Endodermal cell (in vitro differentiated cells): ENCODE measurements around the gene COL5A1. TPM values are rescaled to one million over a fixed set of nuclear protein-coding genes. Genes with fewer than 3 reads are reported as not detected.

Experiments
- DNase-seq: peaks from one replicate; pipeline ENCODE4 v3.0.0-alpha.2; 2017
- H3K27ac ChIP-seq: 2 replicates; pipeline ENCODE4 v1.5.1; 2013; ENCODE audit warnings: mild to moderate bottlenecking, low read depth, low read length, moderate library complexity
- H3K27me3 ChIP-seq: 2 replicates; pipeline ENCODE4 v1.6.1; 2013; ENCODE audit warnings: mild to moderate bottlenecking, low read length, moderate library complexity; ENCODE audit not compliant: insufficient read depth, control insufficient read depth, poor library complexity, severe bottlenecking
- H3K36me3 ChIP-seq: 2 replicates; pipeline ENCODE4 v1.7.0; 2013; ENCODE audit warnings: mild to moderate bottlenecking, low read length, moderate library complexity; ENCODE audit not compliant: control insufficient read depth, insufficient read depth
- H3K4me1 ChIP-seq: one replicate; pipeline ENCODE4 v1.7.0; 2013; ENCODE audit warnings: low read length; ENCODE audit not compliant: control insufficient read depth, insufficient read depth
- H3K4me3 ChIP-seq: 2 replicates; pipeline ENCODE4 v1.5.1; 2013; ENCODE audit warnings: mild to moderate bottlenecking, low read length, moderate library complexity
- H3K9ac ChIP-seq: 2 replicates; pipeline ENCODE4 v1.6.1; 2013; ENCODE audit warnings: mild to moderate bottlenecking, low read length, moderate library complexity; ENCODE audit not compliant: poor library complexity, severe bottlenecking; ENCODE audit errors: extremely low read depth
- H3K9me3 ChIP-seq: 2 replicates; pipeline ENCODE4 v1.6.1; 2013; ENCODE audit warnings: mild to moderate bottlenecking, low read length, moderate library complexity; ENCODE audit not compliant: control insufficient read depth
- H3K27ac Mint-ChIP-seq: 2 replicates; pipeline ENCODE4 v1.8.0; 2020; ENCODE audit warnings: mixed read lengths
- H3K27me3 Mint-ChIP-seq: 2 replicates; pipeline ENCODE4 v1.8.0; 2021; ENCODE audit warnings: mild to moderate bottlenecking, mixed read lengths; ENCODE audit not compliant: insufficient read depth
- H3K36me3 Mint-ChIP-seq: 2 replicates; pipeline ENCODE4 v1.8.0; 2020; ENCODE audit warnings: low read depth, mixed read lengths
- H3K4me1 Mint-ChIP-seq: 2 replicates; pipeline ENCODE4 v1.8.0; 2020; ENCODE audit warnings: mixed read lengths
- H3K4me3 Mint-ChIP-seq: 2 replicates; pipeline ENCODE4 v1.8.0; 2020; ENCODE audit warnings: mild to moderate bottlenecking, moderate library complexity, mixed read lengths
- H3K9me3 Mint-ChIP-seq: 2 replicates; pipeline ENCODE4 v1.8.0; 2020; ENCODE audit warnings: mild to moderate bottlenecking, mixed read lengths
- WGBS, 2 experiments: methylation state at CpG; one replicate each; pipeline versions ENCODE4 v1.1.5 to v1.1.7; 2013; ENCODE audit warnings: missing lambda C conversion rate in 2 of 2, mixed read lengths in 1 of 2; ENCODE audit not compliant: insufficient coverage in 1 of 2, insufficient read length in 1 of 2; 5-methylcytosine and 5-hydroxymethylcytosine counted together
- total RNA-seq, 2 donors: library from RNA; stranded (reverse); fragmentation: NEBNext Ultra II Directional in 1 of 2; extraction: Animal tissue kit (Norgen Biotek cat#: 25700) in 1 of 2; gene quantifications; 2 replicates in 1 of 2; 3 replicates in 1 of 2; pipeline ENCODE4 v1.2.1, GENCODE V29; 2021
- TF ChIP-seq, protein P1 (sequence below): fragments of 200-600 bp; sonication (generic); conservative IDR thresholded peaks from 2 replicates; pipeline ENCODE4 v1.5.0; 2021; ENCODE audit warnings: antibody characterized with exemption, mild to moderate bottlenecking

Gene COL5A1
- total RNA-seq, 2 donors from 2014 or later: 65.3 to 76.6 TPM

DNA sequence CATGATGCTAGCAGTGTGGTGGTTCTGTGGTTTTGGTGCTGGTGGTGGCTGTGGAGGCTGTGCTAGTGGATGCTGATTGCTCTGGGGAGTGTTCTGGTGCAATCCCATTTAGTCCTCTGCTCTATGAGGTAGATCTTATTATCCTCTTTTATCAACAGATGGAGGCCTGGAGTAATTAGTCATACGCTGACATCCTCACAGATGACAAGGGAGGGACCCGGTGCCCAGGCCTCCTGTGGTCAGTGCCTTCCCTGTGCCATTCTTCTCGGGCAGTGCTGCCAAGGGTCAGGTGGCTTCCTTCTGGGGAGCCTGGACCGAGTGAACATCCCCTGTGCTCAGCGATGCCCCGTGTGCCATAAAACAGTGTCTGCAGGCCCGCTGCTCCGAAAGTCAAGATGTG, 74.5 kb downstream of the COL5A1 start:
- Histone ChIP-seq H3K27me3 (no peaks in the 10 kb centered on the region), H3K9me3 (no peaks in the 10 kb centered on the region), H3K27ac (no peak overlapping the region), H3K4me3 (no peak overlapping the region), H3K9ac (no peak overlapping the region), H3K36me3 (peaks cover 6% of the 10 kb centered on the region), H3K4me1 (no peaks in the 10 kb centered on the region)
- peaks cover 11% of the 10 kb centered on the region for H3K9me3 Mint-ChIP-seq
- no peak overlapping the region for H3K4me3 Mint-ChIP-seq
- TF ChIP-seq, protein P1, sequence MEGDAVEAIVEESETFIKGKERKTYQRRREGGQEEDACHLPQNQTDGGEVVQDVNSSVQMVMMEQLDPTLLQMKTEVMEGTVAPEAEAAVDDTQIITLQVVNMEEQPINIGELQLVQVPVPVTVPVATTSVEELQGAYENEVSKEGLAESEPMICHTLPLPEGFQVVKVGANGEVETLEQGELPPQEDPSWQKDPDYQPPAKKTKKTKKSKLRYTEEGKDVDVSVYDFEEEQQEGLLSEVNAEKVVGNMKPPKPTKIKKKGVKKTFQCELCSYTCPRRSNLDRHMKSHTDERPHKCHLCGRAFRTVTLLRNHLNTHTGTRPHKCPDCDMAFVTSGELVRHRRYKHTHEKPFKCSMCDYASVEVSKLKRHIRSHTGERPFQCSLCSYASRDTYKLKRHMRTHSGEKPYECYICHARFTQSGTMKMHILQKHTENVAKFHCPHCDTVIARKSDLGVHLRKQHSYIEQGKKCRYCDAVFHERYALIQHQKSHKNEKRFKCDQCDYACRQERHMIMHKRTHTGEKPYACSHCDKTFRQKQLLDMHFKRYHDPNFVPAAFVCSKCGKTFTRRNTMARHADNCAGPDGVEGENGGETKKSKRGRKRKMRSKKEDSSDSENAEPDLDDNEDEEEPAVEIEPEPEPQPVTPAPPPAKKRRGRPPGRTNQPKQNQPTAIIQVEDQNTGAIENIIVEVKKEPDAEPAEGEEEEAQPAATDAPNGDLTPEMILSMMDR: no peak
- H3K4me1 Mint-ChIP-seq: peaks cover 4% of the 10 kb centered on the region
- peaks cover 28% of the 10 kb centered on the region for H3K36me3 Mint-ChIP-seq
- 94 to 100% methylated on average over 6 to 8 of the region's 8 CpGs for WGBS, 2 experiments
- H3K27me3 Mint-ChIP-seq: no peaks in the 10 kb centered on the region
- no peak for DNase-seq
- no peak overlapping the region for H3K27ac Mint-ChIP-seq

DNA sequence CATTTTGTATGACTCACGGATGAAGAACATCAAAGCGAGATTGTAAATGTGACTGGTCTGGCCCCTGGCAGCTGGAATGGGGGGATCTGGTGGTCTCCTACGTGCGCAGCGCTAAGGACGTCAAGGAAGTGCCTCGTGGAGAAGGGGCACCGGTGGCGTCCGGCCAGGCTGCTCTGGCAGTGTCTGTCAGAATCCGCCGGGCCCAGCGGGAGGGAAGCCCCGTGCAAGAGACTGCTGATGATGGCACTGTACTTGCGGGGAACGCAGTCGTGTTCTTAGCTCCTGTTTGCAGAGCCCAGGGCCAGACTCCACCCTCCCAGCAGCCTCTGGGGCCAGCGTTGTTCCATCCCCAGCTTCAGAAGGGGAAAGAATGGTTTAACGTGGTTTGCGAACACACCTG, 75.5 kb downstream of the COL5A1 start:
- 93 to 96% methylated on average over 16 to 20 of the region's 20 CpGs for WGBS, 2 experiments

DNA sequence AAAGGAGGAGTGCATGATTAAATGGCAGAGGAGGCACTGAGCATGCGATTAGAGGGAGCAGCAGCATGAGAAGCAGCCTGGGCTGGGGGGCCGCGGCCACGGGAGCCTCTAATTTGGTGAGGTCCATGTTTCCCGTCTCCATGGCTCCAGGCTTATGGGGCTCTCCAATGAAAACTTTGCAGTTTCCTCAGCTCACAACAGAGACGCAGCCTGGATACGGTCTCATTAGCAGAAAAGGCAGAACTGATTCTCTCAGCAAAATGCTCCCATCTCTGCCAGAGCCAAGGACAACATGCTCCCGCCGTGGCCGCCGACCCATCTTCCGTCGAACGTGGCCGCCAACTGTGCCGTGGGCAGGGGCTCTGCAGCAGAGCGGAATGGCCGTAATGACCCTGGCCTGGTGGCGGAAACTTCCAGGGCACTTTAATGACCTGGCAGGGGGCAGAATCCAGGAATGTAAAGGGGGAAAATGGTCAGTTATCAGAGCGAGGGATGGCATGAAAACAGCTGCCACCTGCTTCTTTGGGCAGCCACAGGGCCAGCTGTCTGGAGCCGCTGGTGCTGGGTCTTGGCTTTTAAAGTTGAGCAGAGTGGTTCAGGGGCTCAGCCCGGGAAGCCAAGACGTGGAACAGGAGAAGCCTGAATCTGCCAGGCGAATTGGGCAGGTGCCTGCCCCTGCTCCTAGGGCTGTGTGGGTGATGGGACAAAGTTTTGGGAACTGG, 76.5 kb downstream of the COL5A1 start:
- DNase-seq: no peak
- peaks cover 4% of the 10 kb centered on the region for H3K4me1 Mint-ChIP-seq
- Histone ChIP-seq H3K27me3 (no peaks in the 10 kb centered on the region), H3K36me3 (peaks cover 6% of the 10 kb centered on the region), H3K9ac (no peak overlapping the region), H3K27ac (no peak overlapping the region), H3K4me1 (no peaks in the 10 kb centered on the region), H3K9me3 (no peaks in the 10 kb centered on the region), H3K4me3 (no peak overlapping the region)
- no peak overlapping the region for H3K4me3 Mint-ChIP-seq
- peaks cover 23% of the 10 kb centered on the region for H3K36me3 Mint-ChIP-seq
- 94 to 97% methylated on average over 20 to 24 of the region's 24 CpGs for WGBS, 2 experiments
- H3K9me3 Mint-ChIP-seq: peaks cover 11% of the 10 kb centered on the region
- TF ChIP-seq, protein P1: no peak
- no peaks in the 10 kb centered on the region for H3K27me3 Mint-ChIP-seq
- no peak overlapping the region for H3K27ac Mint-ChIP-seq

More for the DNA sequence above, 75.5 kb downstream of the COL5A1 start:
- H3K27me3 Mint-ChIP-seq: no peaks in the 10 kb centered on the region
- peaks cover 4% of the 10 kb centered on the region for H3K4me1 Mint-ChIP-seq
- DNase-seq: no peak
- Histone ChIP-seq H3K4me1 (no peaks in the 10 kb centered on the region), H3K9ac (no peak overlapping the region), H3K9me3 (no peaks in the 10 kb centered on the region), H3K27ac (no peak overlapping the region), H3K4me3 (no peak overlapping the region), H3K27me3 (no peaks in the 10 kb centered on the region), H3K36me3 (peaks cover 6% of the 10 kb centered on the region)
- H3K27ac Mint-ChIP-seq: no peak overlapping the region
- peaks cover 26% of the 10 kb centered on the region for H3K36me3 Mint-ChIP-seq
- H3K4me3 Mint-ChIP-seq: no peak overlapping the region
- peaks cover 11% of the 10 kb centered on the region for H3K9me3 Mint-ChIP-seq
- TF ChIP-seq, protein P1: no peak
